ENCODE measurements around the gene METTL1.
"Not testable (repeated sequence)": the region's sequence is repeated elsewhere in the genome, so short reads cannot be mapped to it uniquely, and the experiment has no call there.

METTL1 gene

DNA sequence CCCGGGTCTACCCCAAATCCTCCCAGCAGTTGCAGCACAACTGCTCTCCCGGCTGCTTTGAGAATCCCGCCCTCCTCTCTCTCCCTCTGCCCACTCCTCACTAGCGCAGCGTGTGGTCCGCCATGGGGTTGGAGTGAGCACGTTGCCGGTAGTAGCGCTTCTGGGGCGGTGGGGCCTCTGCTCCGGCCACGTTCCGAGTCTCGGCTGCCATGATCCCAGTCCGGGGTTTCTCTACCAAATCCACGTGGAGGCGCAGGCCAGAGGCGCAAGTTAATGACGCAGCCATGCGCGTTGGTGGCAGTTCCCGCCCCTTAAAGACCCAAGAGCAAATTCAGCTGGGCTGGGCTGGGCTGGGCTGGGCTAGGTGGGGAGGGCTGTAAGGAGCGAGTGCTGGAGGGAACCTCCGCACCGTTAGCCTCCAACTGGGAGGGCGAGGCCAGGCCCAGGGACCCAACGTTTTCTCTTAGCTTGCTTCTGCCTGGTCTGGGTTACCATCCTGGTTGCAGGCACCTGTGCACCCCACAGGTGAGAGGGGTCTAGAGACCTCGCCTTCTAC is at the start of gene METTL1:
Gene METTL1, minus strand, starts transcription at position 233 of the 556 bp plus-strand sequence. Its CDS starts 22 bp downstream, at position 211.
- peak; percentile 68 to 92 (median 90) for DNase-seq (ENCODE audit: low read depth in 4 of 4, low spot score in 1 of 4)

DNA sequence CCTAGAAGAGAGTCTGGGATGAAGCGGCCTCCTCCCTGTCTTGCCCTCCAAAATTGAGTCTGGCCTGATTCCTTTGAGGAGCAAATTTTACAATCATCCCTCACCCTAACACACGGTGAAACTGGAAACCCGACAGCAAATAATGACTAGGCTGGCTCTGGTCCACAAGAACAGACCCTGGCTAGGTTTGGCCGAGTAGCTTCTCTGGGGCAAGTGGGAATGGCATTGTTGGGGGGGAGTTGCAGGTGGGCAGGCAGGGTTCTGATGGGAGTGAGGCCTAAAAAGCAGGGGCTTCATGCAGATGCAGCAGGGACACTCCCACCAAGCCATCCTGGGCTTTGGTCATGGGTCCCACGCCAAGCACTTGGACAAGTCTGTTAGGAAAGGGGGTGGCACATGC is 49.1 kb upstream of the METTL1 start:
- DNase-seq (ENCODE audit: low read depth in 4 of 4, low spot score in 1 of 4), result not testable (repeated sequence)

GRCh38 chr12:57820119-57820518 is 48.2 kb upstream of the METTL1 start:
- DNase-seq (ENCODE audit: low read depth in 4 of 4, low spot score in 1 of 4), result not testable (repeated sequence)

DNA sequence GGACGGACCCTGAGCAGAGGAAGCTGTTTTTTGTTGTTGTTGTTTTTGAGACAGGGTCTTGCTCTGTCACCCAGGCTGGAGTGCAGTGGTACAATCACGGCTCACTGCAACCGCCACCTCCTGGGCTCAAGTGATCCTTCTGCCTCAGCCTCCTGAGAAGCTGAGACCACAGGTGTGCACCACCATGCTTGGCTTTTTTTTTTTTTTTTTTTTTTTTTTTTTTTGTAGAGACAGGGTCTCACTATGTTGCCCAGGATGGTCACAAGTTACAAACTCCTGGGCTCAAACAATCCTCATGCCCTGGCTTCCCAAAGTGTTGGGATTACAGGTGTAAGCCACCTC is 46.1 kb upstream of the METTL1 start:
- not testable (repeated sequence) for DNase-seq (ENCODE audit: low read depth in 4 of 4, low spot score in 1 of 4)

DNA sequence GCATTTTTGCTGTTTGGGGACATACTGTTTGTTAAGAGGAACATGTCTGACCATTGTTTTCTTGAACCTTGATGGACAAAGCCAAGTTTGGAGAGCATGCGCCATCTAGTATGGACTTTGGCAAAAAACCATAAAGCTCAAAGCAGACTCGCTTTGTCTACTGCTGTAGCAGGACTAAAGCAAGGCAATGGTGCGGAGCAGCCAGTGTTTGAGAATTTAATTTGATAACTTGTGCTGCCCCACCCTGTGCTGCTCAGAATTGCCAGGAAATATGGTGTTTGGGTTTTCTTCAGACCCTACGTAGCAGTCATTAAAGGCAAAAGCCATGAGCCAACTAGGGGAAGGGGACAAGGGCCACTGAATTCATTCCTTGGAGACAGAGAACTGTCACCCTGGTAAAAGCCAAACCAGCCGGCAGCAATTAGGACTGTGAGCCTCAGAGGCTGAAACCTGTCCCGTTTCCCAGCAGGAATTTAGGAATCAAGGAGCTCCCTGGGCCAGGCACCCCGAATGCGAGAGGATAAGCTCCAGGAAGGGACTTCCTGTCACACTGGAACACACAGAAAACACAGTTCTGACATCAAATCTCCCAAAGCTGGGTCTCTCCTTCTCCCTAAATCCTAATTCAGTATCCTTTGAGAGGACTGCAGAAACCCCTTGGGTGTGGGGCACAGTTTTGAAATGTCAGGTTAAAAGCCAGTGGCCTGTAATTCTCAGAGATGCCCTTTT is 45.5 kb upstream of the METTL1 start:
- DNase-seq (ENCODE audit: low read depth in 4 of 4, low spot score in 1 of 4), result no peak

DNA sequence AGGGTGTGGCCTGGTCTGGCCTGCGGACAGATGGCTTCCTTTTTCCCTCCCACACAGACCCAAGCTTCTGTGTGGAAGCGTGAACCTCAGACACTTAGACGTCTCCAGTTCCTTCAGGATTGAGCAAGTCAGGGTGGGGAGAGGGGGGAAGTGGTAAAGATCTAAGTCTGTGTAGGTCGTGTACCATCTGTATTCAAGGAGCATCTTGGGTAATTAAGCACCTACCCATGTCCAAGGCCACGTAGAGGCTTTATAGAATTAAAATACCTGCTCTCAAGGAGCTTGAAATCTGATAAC is 44.9 kb upstream of the METTL1 start:
- DNase-seq (ENCODE audit: low read depth in 4 of 4, low spot score in 1 of 4), result no peak

DNA sequence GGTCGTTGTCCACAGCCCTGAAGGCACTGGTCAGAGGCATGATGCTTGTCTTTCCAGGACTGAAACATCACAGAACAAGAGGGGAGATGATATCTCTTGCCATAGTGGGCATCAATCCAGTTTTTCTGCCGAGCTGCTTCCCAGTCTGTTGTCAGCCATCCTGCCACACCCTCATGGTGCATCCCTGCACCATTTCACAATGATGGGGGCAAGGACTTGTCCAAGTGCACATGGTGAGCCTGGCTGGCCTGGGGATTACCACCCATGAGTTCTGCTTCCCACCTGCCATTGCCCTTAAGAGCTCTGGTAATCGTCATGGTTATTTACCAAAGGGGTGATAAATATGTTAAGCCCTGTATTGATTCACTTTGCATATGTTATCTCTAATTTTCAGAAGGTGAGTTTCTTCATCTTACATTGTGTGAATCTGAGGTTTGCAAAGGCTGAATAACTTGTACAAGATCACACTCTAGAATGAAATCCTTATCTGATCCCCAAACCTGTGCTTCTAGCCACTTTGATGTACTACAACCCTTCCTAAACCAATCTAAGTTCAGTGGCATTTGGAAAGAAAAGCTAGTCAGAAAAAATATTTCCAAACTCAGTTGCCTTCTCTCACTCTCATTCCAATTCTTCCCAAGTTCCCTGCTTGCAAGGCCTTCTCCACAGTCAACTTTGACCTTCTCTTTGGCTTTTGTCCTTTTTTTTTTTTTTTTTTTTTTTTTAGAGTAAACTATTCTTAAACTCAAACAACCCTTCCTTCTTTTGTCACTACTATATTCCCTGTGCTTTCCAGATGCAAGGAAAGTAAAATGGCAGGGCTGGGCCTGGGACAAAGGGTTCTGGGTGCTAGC is 44.3 kb upstream of the METTL1 start:
- no peak for DNase-seq (ENCODE audit: low read depth in 4 of 4, low spot score in 1 of 4)

GRCh38 chr12:57815177-57816000 is 43.5 kb upstream of the METTL1 start:
- DNase-seq (ENCODE audit: low read depth in 4 of 4, low spot score in 1 of 4), result no peak

GRCh38 chr12:57813971-57814772 is 42.3 kb upstream of the METTL1 start:
- DNase-seq (ENCODE audit: low read depth in 4 of 4, low spot score in 1 of 4), result no peak

GRCh38 chr12:57813111-57813970 is 41.4 kb upstream of the METTL1 start:
- DNase-seq (ENCODE audit: low read depth in 4 of 4, low spot score in 1 of 4), result no peak

- no peak for DNase-seq (ENCODE audit: low read depth in 4 of 4, low spot score in 1 of 4)
These were observed 39.3 kb upstream of the METTL1 start for GRCh38 chr12:57811028-57811755.

- DNase-seq (ENCODE audit: low read depth in 4 of 4, low spot score in 1 of 4), result no peak
These were observed 38.5 kb upstream of the METTL1 start for GRCh38 chr12:57810450-57810849.

DNA sequence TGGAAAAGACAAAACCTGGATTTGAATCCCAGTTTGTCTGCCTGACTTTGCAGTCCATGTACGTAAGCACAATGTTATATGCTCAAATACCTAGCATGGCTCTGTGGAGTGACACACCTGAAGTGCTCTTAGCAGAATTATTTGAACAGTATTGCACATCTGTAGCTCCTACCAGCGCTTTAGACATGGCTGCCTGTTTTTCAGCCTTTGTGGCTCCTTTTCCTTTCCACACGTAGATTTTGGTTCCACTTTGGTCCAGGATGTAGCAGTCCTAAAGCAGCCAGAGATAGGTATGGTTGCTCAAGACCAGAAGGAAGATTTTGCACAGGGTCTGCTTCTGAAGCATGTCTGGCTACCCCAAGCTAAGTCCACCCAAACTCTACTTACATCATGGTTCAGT is 37.5 kb upstream of the METTL1 start:
- no peak for DNase-seq (ENCODE audit: low read depth in 4 of 4, low spot score in 1 of 4)

DNA sequence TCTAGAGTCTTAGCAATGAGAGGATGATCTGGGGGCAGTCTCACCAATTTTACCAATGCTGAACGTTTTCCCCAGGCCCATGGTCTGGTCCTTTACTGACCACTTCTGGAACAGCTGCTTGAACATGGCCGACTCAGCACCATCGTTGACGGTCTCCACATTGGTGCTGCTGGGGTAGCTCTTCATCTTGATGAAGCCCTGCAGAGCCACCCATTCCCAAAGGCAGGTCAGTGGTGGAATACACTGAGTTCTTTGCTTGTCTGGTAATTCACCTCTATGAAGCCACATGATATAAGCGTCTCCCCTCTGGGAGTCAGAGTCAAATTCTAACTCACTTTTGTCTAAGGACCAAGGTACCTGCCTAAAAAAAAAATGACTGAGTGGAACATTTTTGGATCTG is 36.4 kb upstream of the METTL1 start:
- DNase-seq (ENCODE audit: low read depth in 4 of 4, low spot score in 1 of 4), result no peak

DNA sequence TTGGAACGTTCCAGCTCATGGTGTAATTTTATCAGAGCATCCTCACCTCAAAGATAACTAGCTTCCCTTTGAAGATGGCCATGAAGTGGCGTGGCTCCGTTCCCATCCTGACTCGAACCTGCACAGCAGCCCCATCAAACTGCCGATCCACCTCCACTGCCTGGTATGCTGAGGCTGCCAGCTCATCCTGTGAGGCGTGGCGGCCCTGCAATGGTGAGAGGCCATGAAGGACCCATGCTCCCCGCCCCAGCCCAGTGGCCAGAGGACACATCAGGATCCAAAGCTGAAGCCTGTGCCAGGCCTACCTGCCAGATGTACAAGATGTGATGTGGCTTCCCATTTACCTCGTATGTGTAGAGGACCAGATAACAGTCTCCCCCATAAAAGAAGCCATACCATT is 35.4 kb upstream of the METTL1 start:
- no peak for DNase-seq (ENCODE audit: low read depth in 4 of 4, low spot score in 1 of 4)

DNA sequence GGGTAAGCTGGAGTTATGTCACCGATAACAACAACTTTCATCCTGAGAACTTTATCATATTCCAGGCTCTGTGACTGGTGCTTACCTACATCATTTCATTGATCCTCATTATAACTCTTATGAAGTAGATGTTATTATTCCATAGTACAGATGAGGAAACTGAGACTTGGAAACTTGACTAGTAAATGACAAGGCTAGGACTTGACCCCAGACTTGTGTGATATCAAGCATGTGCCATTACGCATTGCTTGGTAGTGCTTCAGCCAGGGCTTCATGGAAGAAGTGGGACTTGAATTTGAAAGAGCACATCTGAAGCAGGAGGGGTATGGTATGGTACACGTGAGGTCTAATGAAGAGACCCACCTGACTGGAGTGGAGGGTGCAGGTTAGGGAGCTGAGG is 34.8 kb upstream of the METTL1 start:
- no peak for DNase-seq (ENCODE audit: low read depth in 4 of 4, low spot score in 1 of 4)

DNA sequence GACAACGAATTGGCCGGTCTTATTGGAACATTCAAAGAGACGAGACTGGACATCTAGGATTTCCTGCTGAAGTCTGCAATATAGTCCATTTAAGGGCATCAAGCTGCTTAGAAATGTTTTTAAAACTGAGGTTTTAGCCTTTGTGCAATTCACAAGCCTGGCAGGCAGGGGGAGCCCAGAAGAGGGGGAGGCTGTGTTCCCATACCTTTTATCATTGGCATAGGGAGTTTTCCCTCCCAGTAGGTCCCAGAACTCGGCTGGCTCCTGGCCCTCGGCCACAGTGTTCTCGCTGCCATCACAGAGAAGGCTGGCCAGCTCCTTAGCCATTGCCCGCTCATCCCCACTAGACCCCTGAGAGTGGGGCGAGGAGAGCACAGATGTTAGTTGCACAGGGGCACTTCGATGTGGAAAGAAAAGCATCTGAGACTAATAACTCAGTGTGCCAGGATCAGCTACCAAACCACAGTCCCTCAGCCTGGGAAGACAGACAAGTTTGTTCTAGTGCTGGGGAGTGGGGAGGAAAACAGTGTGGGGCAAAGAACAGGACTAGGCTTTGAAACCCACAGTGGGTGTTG is 31.5 kb upstream of the METTL1 start:
- peak in 1 of 4 experiments; percentile 14 for DNase-seq (ENCODE audit: low read depth in 4 of 4, low spot score in 1 of 4)

- no peak for DNase-seq (ENCODE audit: low read depth in 4 of 4, low spot score in 1 of 4)
These were observed 30.7 kb upstream of the METTL1 start for GRCh38 chr12:57802607-57803006.

DNA sequence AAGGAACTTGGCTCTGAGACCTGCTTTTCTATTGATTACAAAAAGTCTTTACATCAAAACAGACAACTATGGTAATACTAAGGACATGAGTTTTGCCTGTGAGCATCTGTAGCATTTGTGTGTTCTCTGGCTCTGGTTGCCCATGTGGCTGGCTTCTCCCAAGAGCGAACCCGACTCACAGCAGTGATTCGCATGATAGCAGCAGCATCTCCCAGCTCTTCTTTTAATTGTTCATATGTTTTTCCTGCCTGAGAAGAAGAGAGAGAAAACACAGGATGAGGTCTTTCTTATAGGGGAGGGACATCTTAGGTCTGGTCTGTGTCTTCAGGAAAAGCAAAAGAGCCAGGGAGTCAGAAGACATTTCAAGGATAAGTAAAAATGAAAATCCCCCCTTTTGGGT is 29.1 kb upstream of the METTL1 start:
- no peak for DNase-seq (ENCODE audit: low read depth in 4 of 4, low spot score in 1 of 4)
